Activated CD4-positive, alpha-beta T cell treated with anti-CD3 and anti-CD28 coated beads, Interleukin-2, amount 10 ng/mL, durations not matched to agents 24 days and 14 days (primary cell): ENCODE data around the gene ZNF57. TPM values are rescaled to one million over a fixed set of nuclear protein-coding genes. Genes with fewer than 3 reads are reported as not detected.
"Not testable (repeated sequence)": the region's sequence is repeated elsewhere in the genome, so short reads cannot be mapped to it uniquely, and the experiment has no call there.

Source experiments
- DNase-seq: peaks from one replicate; pipeline ENCODE4 v3.0.0; 2022
- H3K27ac Mint-ChIP-seq: one replicate; pipeline ENCODE4 v1.8.0; 2022; ENCODE audit warnings: mild to moderate bottlenecking, mixed read lengths
- H3K27me3 Mint-ChIP-seq: one replicate; pipeline ENCODE4 v1.8.0; 2022; ENCODE audit warnings: mixed read lengths
- H3K36me3 Mint-ChIP-seq: one replicate; pipeline ENCODE4 v1.8.0; 2022; ENCODE audit warnings: low read depth, mild to moderate bottlenecking, mixed read lengths
- H3K4me1 Mint-ChIP-seq: one replicate; pipeline ENCODE4 v1.8.0; 2021; ENCODE audit warnings: mixed read lengths
- H3K4me3 Mint-ChIP-seq: one replicate; pipeline ENCODE4 v1.8.0; 2022; ENCODE audit warnings: mild to moderate bottlenecking, moderate library complexity, mixed read lengths
- H3K9me3 Mint-ChIP-seq: one replicate; pipeline ENCODE4 v1.8.0; 2021; ENCODE audit warnings: mixed read lengths
- intact Hi-C: fragments of 100-400 bp; cut with micrococcal nuclease; formaldehyde crosslinking; loops from one replicate; pipeline ENCODE4 v1.15.1; 2023
- total RNA-seq: library from RNA; stranded (reverse); gene quantifications from 2 replicates; pipeline ENCODE4 v1.2.3, GENCODE V29; 2022

Gene ZNF57
- total RNA-seq, 1 donor from 2014 or later = 2.8 TPM

DNA sequence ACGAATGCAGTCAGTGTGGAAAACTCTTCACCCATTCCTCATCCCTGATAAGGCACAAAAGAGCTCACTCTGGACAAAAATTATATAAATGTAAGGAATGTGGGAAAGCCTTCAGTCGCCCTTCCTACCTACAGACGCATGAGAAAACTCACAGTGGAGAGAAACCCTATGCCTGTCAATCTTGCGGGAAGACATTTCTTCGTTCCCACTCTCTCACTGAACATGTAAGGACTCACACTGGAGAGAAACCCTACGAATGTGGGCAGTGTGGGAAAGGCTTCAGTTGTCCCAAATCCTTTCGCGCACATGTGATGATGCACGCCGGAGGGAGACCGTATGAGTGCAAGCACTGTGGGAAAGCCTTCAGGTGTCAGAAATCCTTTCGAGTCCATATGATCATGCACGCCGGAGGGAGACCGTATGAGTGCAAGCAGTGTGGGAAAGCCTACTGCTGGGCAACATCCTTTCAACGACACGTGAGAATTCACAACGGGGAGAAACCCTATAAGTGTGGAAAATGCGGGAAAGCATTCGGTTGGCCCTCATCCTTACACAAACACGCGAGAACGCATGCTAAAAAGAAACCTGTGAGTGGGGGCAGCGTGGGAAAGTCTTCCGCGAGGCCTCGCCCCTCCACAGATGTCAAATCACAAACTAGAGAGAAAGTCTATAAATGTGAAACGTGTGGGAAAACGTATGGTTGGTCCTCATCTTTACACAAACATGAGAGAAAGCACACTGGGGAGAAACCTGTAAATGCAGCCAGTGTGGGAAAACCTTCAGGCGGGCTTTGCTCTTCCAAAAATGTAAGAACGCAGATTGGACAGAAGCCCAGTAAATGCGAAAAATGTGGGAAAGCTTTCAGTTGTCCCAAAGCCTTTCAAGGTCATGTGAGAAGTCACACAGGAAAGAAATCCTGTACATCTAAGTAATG lies 23.1 kb upstream of the ZNF57 start:
- Mint-ChIP-seq H3K4me3 (no peak overlapping the region), H3K36me3 (peaks cover 1% of the 10 kb centered on the region), H3K27me3 (no peaks in the 10 kb centered on the region), H3K4me1 (no peaks in the 10 kb centered on the region), H3K27ac (no peak overlapping the region), H3K9me3 (peaks cover 3% of the 10 kb centered on the region)
- intact Hi-C loops = no loop called here
- no peak for DNase-seq

DNA sequence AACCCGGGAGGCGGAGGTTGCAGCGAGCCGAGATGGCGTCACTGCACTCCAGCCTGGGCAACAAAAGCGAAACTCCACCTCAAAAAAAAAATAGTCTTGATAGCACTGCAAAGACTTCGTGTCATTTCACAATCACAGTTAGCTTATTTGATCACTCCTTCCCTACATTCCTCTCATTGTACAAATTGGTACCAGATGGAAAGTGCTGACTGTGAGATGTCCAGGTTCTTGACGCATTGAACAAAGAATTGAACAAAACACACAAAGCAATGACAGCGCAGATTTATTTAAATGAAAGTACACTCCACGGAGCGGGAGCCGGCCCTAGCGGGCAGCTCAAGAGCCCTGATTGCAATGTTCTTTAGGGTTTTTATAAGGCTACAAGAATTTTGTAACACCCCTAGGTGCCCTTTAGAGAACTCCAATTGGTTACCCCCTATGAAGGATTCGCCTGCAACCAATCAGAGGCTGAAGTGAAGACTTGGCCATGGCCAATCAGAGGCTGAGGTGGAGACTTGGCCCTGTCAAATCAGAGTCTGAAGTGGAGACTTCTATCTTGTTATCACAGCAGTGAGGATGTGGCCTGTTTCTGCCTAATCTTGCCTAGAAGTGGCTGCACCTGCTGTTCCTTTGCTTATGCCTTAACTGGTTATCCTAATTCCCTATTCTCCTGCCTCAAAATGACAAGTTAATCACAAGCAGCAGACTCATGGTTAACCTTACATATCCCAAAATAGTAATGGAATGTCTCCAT lies 16.9 kb upstream of the ZNF57 start:
- intact Hi-C loops = no loop called here
- Mint-ChIP-seq H3K4me3 (no peak overlapping the region), H3K27ac (no peak overlapping the region), H3K4me1 (no peaks in the 10 kb centered on the region), H3K9me3 (peaks cover 6% of the 10 kb centered on the region), H3K36me3 (peaks cover 1% of the 10 kb centered on the region), H3K27me3 (no peaks in the 10 kb centered on the region)
- no peak for DNase-seq

DNA sequence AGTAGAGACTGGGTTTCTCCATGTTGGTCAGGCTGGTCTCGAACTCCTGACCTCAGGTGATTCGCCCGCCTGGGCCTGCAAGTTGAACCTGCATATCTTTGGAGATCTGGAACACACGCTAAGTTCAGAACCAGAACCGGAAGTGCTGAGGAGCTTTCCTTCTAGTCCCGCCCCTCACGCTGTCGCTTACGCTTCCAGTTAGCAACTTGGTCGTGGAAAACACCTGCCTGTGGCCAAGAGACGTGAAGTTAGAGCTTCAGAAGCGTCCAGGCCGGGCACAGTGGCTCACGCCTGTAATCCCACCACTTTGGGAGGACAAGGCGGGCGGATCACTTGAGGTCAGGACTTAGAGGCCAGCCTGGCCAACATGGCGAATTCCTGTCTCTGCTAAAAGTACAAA lies 15.0 kb upstream of the ZNF57 start:
- H3K9me3 Mint-ChIP-seq = peaks cover 3% of the 10 kb centered on the region
- no peaks in the 10 kb centered on the region for H3K27me3 Mint-ChIP-seq
- no peak overlapping the region for H3K4me3 Mint-ChIP-seq
- no peak overlapping the region for H3K27ac Mint-ChIP-seq
- intact Hi-C loops = no loop called here
- no peaks in the 10 kb centered on the region for H3K36me3 Mint-ChIP-seq
- DNase-seq = no peak
- H3K4me1 Mint-ChIP-seq = no peaks in the 10 kb centered on the region

DNA sequence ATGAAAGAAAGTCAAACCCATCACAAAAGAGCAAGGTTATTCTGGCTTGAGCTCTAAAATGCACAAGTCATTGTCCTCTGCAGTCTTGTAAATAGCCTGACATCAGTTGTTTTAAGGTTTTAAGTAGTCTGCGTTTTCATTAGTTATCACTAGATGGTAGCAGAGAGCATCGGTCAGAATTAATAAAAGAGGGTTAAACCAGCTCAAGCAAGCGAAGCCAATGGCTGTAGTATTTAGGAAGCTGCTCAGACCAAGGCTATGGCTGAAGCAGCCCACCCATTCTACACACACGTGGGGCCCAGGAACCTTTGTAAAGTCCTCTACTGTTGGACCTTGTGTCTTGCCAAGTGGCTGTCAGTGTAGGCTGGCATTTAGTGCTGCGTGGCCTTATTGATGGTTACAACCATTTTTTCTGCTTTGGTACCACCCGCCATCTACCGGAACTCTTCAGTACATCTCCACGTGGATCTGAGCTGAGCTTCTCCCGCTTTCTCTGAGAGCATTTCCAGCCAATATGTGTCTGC lies 13.3 kb upstream of the ZNF57 start:
- no peak overlapping the region for H3K4me3 Mint-ChIP-seq
- no peaks in the 10 kb centered on the region for H3K36me3 Mint-ChIP-seq
- DNase-seq = peak; percentile 57
- peaks cover 3% of the 10 kb centered on the region for H3K9me3 Mint-ChIP-seq
- intact Hi-C loops = loop anchor here (1.0 kb wide), 1 partner anchor 63 kb away; no protein-coding TSS in a partner anchor
- no peaks in the 10 kb centered on the region for H3K4me1 Mint-ChIP-seq
- H3K27ac Mint-ChIP-seq = no peak overlapping the region
- no peaks in the 10 kb centered on the region for H3K27me3 Mint-ChIP-seq

DNA sequence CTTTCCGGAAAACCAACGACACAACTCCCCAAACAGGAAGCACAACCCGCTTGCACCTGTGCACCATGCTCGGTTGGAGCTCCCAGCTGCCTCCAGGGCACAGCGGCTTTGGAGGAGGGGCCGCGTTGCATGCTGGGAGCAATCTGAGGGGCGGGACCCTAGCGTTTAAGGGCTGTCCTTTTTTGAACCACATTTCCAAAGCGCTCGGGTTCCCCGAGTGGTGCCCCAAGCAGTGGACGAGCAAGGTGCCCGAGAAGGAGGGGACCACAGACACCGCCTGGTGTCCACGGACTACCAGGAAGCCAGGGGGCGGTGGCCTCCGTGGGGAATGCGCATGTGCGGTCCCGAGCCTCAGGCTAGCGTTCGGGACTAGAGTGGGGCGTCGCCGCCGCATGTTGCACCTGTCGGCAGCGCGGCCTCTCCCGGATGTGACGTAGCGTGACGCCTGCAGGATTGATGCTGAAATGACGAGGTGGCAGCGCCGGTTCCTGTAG lies 11.9 kb upstream of the ZNF57 start:
- DNase-seq = no peak
- no peaks in the 10 kb centered on the region for H3K4me1 Mint-ChIP-seq
- no peak overlapping the region for H3K27ac Mint-ChIP-seq
- H3K27me3 Mint-ChIP-seq = no peaks in the 10 kb centered on the region
- H3K4me3 Mint-ChIP-seq = no peak overlapping the region
- H3K36me3 Mint-ChIP-seq = no peaks in the 10 kb centered on the region
- intact Hi-C loops = no loop called here
- H3K9me3 Mint-ChIP-seq = peaks cover under 1% of the 10 kb centered on the region

DNA sequence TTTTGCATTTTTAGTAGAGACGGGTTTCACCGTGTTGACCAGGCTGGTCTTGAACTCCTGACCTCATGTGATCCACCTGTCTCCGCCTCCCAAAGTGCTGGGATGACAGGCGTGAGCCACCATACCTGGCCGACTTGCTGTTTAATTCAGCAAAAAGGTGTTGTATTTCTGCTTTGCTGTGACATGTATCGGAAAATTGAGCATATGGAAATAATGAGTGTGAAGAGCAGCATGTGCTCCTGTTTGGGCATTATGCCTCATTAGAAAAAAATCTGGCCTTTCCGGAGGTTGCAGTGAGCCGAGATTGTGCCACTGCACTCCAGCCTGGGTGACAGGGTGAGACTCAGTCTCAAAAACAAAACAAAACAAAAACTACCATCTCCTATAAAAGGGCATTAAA lies 10.2 kb upstream of the ZNF57 start:
- H3K27ac Mint-ChIP-seq, intact Hi-C loops, DNase-seq, H3K9me3 Mint-ChIP-seq, H3K4me3 Mint-ChIP-seq, H3K36me3 Mint-ChIP-seq, H3K27me3 Mint-ChIP-seq, H3K4me1 Mint-ChIP-seq: not testable (repeated sequence)

DNA sequence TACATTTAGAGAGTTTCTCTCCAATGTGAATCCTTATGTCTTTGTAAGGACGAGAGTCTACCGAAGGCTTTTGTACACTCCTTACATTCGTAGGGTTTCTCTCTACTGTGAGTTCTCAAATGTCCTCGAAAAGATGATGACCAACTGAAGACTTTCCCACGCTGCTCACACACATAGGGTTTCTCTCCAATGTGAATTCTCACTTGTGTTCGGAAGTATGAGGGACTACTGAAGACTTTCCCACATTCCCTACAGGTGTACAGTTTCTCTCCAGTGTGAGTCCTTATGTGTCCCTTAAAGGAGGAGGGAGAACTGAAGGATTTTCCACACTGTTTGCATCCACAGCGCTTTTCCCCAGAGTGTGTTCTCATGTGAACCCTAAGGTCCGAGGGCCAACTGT lies 4.0 kb upstream of the ZNF57 start:
- Mint-ChIP-seq H3K9me3 (no peaks in the 10 kb centered on the region), H3K36me3 (peaks cover 3% of the 10 kb centered on the region), H3K4me3 (no peak overlapping the region), H3K27me3 (no peaks in the 10 kb centered on the region), H3K27ac (no peak overlapping the region), H3K4me1 (peaks cover 5% of the 10 kb centered on the region)
- intact Hi-C loops = no loop called here
- no peak for DNase-seq

DNA sequence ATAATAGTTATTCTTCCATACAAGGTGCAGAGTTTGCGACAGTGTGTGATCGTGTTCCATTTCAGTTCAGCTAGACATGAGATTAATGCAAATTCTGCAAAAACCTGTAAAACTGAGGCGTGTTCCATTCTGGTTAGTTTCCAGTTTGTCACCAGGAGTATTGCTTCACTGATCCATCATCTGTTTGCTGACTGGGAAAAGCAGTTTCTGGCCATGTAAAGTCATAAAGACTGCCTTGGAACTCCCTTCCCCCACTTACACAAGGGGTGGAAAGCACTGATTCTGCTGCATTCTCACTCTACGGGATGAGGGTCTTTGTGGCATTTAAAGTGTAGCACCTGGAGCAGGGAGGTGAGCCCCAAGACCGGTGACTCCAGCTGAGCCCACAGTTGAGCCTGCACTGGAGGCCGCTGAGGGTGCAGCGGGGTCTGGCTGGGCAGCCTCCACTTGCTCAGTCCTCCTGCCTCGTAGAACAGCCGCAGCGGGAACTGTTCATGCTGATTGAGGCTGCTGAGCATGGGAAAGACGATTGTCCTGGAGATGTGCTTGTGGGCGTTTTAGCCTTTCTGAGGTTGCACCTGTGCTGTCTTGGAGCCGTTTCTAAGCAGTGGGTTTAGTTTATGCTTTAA lies 2.0 kb downstream of the ZNF57 start:
- DNase-seq = no peak
- H3K4me1 Mint-ChIP-seq = peaks cover 7% of the 10 kb centered on the region
- peaks cover 8% of the 10 kb centered on the region for H3K36me3 Mint-ChIP-seq
- no peaks in the 10 kb centered on the region for H3K27me3 Mint-ChIP-seq
- no peak overlapping the region for H3K27ac Mint-ChIP-seq
- no peak overlapping the region for H3K4me3 Mint-ChIP-seq
- H3K9me3 Mint-ChIP-seq = no peaks in the 10 kb centered on the region
- intact Hi-C loops = no loop called here

DNA sequence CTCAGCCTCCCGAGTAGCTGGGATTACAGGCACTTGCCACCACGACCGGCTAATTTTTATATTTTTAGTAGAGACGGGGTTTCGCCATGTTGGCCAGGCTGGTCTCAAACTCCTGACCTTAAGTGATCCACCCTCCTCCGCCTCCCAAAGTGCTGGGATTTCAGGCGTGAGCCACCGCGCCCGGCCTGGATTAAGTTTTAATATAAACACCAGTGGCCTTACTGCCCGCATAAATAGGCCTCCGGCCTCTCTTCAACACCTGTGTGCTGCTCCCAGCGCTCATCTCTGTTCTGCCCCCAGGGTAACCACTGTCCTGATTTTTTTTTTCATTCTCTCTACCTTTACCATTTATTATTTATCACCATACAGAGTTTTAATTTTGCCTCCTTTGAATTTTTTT lies 2.6 kb downstream of the ZNF57 start:
- H3K4me3 Mint-ChIP-seq, DNase-seq, H3K27ac Mint-ChIP-seq, H3K9me3 Mint-ChIP-seq, H3K4me1 Mint-ChIP-seq, intact Hi-C loops, H3K27me3 Mint-ChIP-seq, H3K36me3 Mint-ChIP-seq: not testable (repeated sequence)

DNA sequence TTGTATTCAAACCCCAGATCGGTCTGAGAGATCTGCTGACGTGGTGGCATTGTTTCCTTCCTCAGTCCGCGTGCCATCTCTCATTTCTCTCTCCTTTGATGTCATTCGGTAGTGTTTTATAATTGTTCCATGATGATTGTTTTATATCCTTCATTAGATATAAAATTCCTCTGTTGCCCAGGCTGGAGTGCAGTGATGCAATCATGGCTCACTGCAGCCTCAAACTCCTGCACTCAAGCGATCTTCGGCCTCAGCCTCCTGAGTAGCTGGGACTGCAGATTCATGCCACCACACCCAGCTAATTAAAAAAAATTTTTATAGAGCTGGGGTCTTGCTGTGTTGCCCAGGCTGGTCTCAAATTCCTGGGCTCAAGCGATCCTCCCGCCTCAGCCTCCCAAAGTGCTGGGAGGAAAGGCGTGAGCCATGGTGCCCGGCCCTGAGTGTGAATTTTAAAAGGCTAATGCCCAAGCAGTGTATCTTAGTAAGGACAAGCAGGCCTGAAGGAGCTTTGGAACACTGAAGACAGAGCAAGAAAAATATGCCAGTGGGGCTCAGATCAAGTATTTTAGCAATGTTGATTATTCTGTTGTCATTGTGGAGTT lies 5.3 kb downstream of the ZNF57 start:
- Mint-ChIP-seq H3K4me1 (peaks cover 9% of the 10 kb centered on the region), H3K27me3 (no peaks in the 10 kb centered on the region), H3K9me3 (peaks cover 12% of the 10 kb centered on the region), H3K36me3 (peaks cover 17% of the 10 kb centered on the region), H3K27ac (no peak overlapping the region), H3K4me3 (no peak overlapping the region)
- DNase-seq = no peak
- intact Hi-C loops = no loop called here

DNA sequence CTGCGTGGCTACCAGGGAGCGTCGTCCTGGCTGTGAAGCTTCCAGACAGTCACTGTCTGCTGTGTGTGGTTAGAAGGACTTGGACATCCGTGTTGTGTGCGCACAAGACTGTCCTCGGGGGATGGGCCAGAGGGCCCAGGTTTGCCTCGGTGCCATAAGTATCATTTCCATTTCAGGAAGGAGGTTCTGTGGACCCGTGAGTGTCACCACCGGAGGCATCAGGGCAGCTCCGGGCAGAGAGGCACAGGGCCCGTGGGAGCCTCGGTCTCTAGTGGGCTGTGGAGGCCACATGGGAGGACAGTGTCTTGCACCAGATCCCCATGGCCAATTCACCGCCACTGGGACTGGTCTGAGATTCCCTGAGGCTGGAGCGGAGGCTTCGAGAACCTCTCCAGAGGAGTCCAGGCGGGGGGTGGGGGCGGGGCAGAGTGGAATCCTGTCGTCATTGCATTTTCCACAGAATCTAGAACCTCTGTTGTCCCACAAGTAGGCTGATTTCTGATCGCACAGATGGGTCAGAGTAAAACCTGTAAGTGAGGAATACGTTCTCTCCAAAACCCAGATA lies 6.0 kb downstream of the ZNF57 start:
- intact Hi-C loops = no loop called here
- no peak overlapping the region for H3K27ac Mint-ChIP-seq
- H3K36me3 Mint-ChIP-seq = peaks cover 19% of the 10 kb centered on the region
- no peak for DNase-seq
- H3K4me3 Mint-ChIP-seq = no peak overlapping the region
- H3K9me3 Mint-ChIP-seq = peaks cover 14% of the 10 kb centered on the region
- H3K4me1 Mint-ChIP-seq = peaks cover 8% of the 10 kb centered on the region
- no peaks in the 10 kb centered on the region for H3K27me3 Mint-ChIP-seq

DNA sequence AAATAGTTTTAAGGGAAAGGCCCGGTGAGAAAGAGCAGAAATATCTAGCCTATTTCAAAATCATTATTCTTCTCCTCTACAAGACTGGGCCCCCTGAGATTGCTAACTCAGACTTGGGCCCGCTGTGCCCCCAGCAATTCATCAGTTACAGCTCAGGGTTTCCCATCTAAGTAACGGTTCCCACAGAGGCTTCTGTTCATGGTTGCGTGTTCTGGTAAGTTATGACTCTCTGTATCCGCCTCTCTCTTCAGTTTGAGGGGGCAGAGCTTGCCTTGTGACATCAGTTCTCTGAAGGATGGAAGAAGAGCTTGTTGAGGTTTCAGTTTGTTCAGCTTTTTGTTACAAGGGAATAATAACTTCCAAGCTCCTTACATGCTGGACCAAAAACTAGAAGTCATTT lies 11.6 kb downstream of the ZNF57 start:
- peaks cover 54% of the 10 kb centered on the region for H3K36me3 Mint-ChIP-seq
- peaks cover 37% of the 10 kb centered on the region for H3K9me3 Mint-ChIP-seq
- intact Hi-C loops = no loop called here
- no peak overlapping the region for H3K27ac Mint-ChIP-seq
- H3K4me1 Mint-ChIP-seq = peaks cover 7% of the 10 kb centered on the region
- no peak overlapping the region for H3K4me3 Mint-ChIP-seq
- H3K27me3 Mint-ChIP-seq = no peaks in the 10 kb centered on the region
- DNase-seq = no peak
